Spleen (tissue), 11 donors: ENCODE data around the gene DMRTA1. TPM values are rescaled to one million over a fixed set of nuclear protein-coding genes. Genes with fewer than 3 reads are reported as not detected.
"Not testable (repeated sequence)": the region's sequence is repeated elsewhere in the genome, so short reads cannot be mapped to it uniquely, and the experiment has no call there.

Experiments
- DNase-seq: peaks from one replicate; pipeline ENCODE4 v3.0.0-alpha.2; 2020
- H3K27ac ChIP-seq, 8 donors: fragments of 200-600 bp; sonication (generic) in 7 of 8; 1 replicate in 4 of 8; 2 replicates in 4 of 8; pipeline versions ENCODE4 v1.5.0 to v1.8.0; 2016 to 2021; ENCODE audit warnings: inconsistent platforms in 4 of 8, mild to moderate bottlenecking in 4 of 8, moderate library complexity in 1 of 8
- H3K27me3 ChIP-seq, 7 donors: fragments of 200-600 bp; sonication (generic) in 6 of 7; replicated peaks in 1 of 7; 1 replicate in 4 of 7; 2 replicates in 3 of 7; pipeline versions ENCODE4 v1.5.0 to v1.8.0; 2016 to 2021; ENCODE audit warnings: inconsistent platforms in 3 of 7, mild to moderate bottlenecking in 1 of 7
- H3K36me3 ChIP-seq, 6 donors: fragments of 200-600 bp; sonication (generic) in 5 of 6; 1 replicate in 4 of 6; 2 replicates in 2 of 6; pipeline versions ENCODE4 v1.5.0 to v1.8.0; 2016 to 2021; ENCODE audit warnings: inconsistent platforms in 2 of 6
- H3K4me1 ChIP-seq, 6 donors: fragments of 200-600 bp; sonication (generic) in 5 of 6; 1 replicate in 3 of 6; 2 replicates in 3 of 6; pipeline versions ENCODE4 v1.5.0 to v1.8.0; 2016 to 2021; ENCODE audit warnings: inconsistent platforms in 3 of 6
- H3K4me3 ChIP-seq, 8 donors: fragments of 200-600 bp; sonication (generic) in 7 of 8; 1 replicate in 4 of 8; 2 replicates in 4 of 8; pipeline versions ENCODE4 v1.5.0 to v1.8.0; 2016 to 2021; ENCODE audit warnings: inconsistent platforms in 4 of 8, mild to moderate bottlenecking in 4 of 8, moderate library complexity in 2 of 8
- H3K9me3 ChIP-seq, 8 donors: fragments of 200-600 bp; sonication (generic) in 7 of 8; 1 replicate in 4 of 8; 2 replicates in 4 of 8; pipeline versions ENCODE4 v1.5.0 to v1.8.0; 2016 to 2021; ENCODE audit warnings: inconsistent platforms in 4 of 8
- CTCF ChIP-seq, 11 experiments: fragments of 200-600 bp in 7 of 11; fragments of 450-650 bp in 4 of 11; sonication (generic) in 4 of 11; IDR thresholded peaks in 8 of 11; conservative IDR thresholded peaks in 3 of 11; 1 replicate in 7 of 11; 2 replicates in 4 of 11; pipeline versions ENCODE4 v1.4.0 to v1.8.0; 2016 to 2021; ENCODE audit warnings: antibody characterized with exemption in 11 of 11, inconsistent platforms in 4 of 11, mild to moderate bottlenecking in 1 of 11
- POLR2A ChIP-seq, 3 donors: fragments of 450-650 bp; IDR thresholded peaks; one replicate each; pipeline ENCODE4 v1.5.1; 2017; ENCODE audit warnings: antibody characterized with exemption in 3 of 3, mild to moderate bottlenecking in 1 of 3
- POLR2AphosphoS5 ChIP-seq, 3 donors: sonication (generic); formaldehyde crosslinking; IDR thresholded peaks; one replicate each; pipeline ENCODE4 v1.5.1; 2017; ENCODE audit warnings: antibody characterized with exemption in 3 of 3
- WGBS, 5 donors: extraction: QIAGEN DNeasy Blood & Tissue Kit in 3 of 5; methylation state at CpG; one replicate each; pipeline versions ENCODE4 v1.1.5 to v1.1.7; 2013 to 2018; 5-methylcytosine and 5-hydroxymethylcytosine counted together
- intact Hi-C: fragments of 100-400 bp; cut with DNase I; formaldehyde crosslinking; loops from one replicate; pipeline ENCODE4 v1.15.0; 2023; ENCODE audit warnings: low total_unique reads
- polyA plus RNA-seq, 3 donors: library from polyadenylated mRNA; stranded (reverse); fragments of 200-250 nt; gene quantifications; one replicate each; pipeline ENCODE4 v1.2.1, GENCODE V29; 2013
- total RNA-seq, 7 donors: library from RNA; depleted of rRNA in 3 of 7; stranded (reverse); fragments of >200 nt in 3 of 7; fragmentation: NEBNext Ultra II Directional in 4 of 7; extraction: Animal tissue kit (Norgen Biotek cat#: 25700) in 4 of 7; gene quantifications; one replicate each; pipeline versions ENCODE4 v1.1.0 to v1.2.1, GENCODE V29; 2016 to 2021
- donor health status: healthy with polysubstance abuse.
- donor health status: DM: no; HTN: no; CAD: no; lungs with moderate emphysema.
- donor health status: DM: no; HTN: no; CAD: no.
- donor health status: Bipolar disorder and iron deficiency.
- donor health status: healthy.
- donor health status: DM: no; HTN: no; CAD: no.
- donor health status: DM: yes; HTN: yes; CAD: no.

Gene DMRTA1
- total and polyA plus RNA-seq, 10 donors: 0.14 to 1.6 (median 0.40) TPM

GRCh38 chr9:22425551-22425950 lies 21.1 kb upstream of the DMRTA1 start:
- no peak for DNase-seq
- Histone ChIP-seq H3K4me3 (no peak overlapping the region), H3K9me3 (no peaks in the 10 kb centered on the region), H3K27me3 (peaks cover 0 to 5% (median 0%) of the 10 kb centered on the region in 7 donors), H3K4me1 (no peaks in the 10 kb centered on the region), H3K36me3 (no peaks in the 10 kb centered on the region), H3K27ac (no peak overlapping the region)
- intact Hi-C loops: loop anchor here (10.0 kb wide), 1 partner anchor 49 kb away; no protein-coding TSS in a partner anchor
- TF ChIP-seq POLR2AphosphoS5 (IDR thresholded peaks at IDR 0.05) (no peak), POLR2A (IDR thresholded peaks at IDR 0.05) (no peak), CTCF (IDR thresholded peaks at IDR 0.05 in 8 of 11, conservative IDR thresholded peaks at IDR 0.05 in 3 of 11) (no peak)
- WGBS, 5 donors: 81 to 94% (median 84%) methylated on average over 4 of the region's 4 CpGs

- H3K9me3 ChIP-seq: no peaks in the 10 kb centered on the region
- DNase-seq: no peak
- peaks cover 0 to 5% (median 0%) of the 10 kb centered on the region in 7 donors for H3K27me3 ChIP-seq
- intact Hi-C loops: loop anchor here (10.0 kb wide), 1 partner anchor 47 kb away; no protein-coding TSS in a partner anchor
- WGBS, 5 donors: 73 to 83% (median 80%) methylated on average over 5 of the region's 5 CpGs
- no peaks in the 10 kb centered on the region for H3K4me1 ChIP-seq
- TF ChIP-seq POLR2AphosphoS5 (IDR thresholded peaks at IDR 0.05) (no peak), POLR2A (IDR thresholded peaks at IDR 0.05) (no peak), CTCF (IDR thresholded peaks at IDR 0.05 in 8 of 11, conservative IDR thresholded peaks at IDR 0.05 in 3 of 11) (no peak)
- H3K36me3 ChIP-seq: no peaks in the 10 kb centered on the region
- no peak overlapping the region for H3K27ac ChIP-seq
- no peak overlapping the region for H3K4me3 ChIP-seq
These were observed 19.3 kb upstream of the DMRTA1 start for GRCh38 chr9:22427226-22427880.

GRCh38 chr9:22433691-22434090 lies 12.9 kb upstream of the DMRTA1 start:
- Histone ChIP-seq H3K27ac (no peak overlapping the region), H3K27me3 (peaks cover 0 to 3% (median 0%) of the 10 kb centered on the region in 7 donors), H3K9me3 (no peaks in the 10 kb centered on the region), H3K4me1 (no peaks in the 10 kb centered on the region), H3K4me3 (no peak overlapping the region), H3K36me3 (no peaks in the 10 kb centered on the region)
- TF ChIP-seq POLR2AphosphoS5 (IDR thresholded peaks at IDR 0.05) (no peak), POLR2A (IDR thresholded peaks at IDR 0.05) (no peak), CTCF (IDR thresholded peaks at IDR 0.05 in 8 of 11, conservative IDR thresholded peaks at IDR 0.05 in 3 of 11) (no peak)
- 84 to 91% (median 89%) methylated on average over 15 of the region's 15 CpGs for WGBS, 5 donors
- intact Hi-C loops: no loop called here
- no peak for DNase-seq

GRCh38 chr9:22435252-22435651 lies 11.4 kb upstream of the DMRTA1 start:
- H3K36me3 ChIP-seq, intact Hi-C loops, H3K9me3 ChIP-seq, H3K4me1 ChIP-seq, H3K27me3 ChIP-seq, DNase-seq, H3K27ac ChIP-seq, H3K4me3 ChIP-seq: not testable (repeated sequence)
- 61 to 81% (median 72%) methylated on average over 3 of the region's 3 CpGs for WGBS, 5 donors

- H3K27ac ChIP-seq, H3K9me3 ChIP-seq, DNase-seq, H3K36me3 ChIP-seq, intact Hi-C loops, H3K4me1 ChIP-seq, H3K27me3 ChIP-seq, H3K4me3 ChIP-seq: not testable (repeated sequence)
- whole genome bisulfite sequencing, 5 donors: 61 to 85% (median 79%) methylated on average over 8 of the region's 8 CpGs
These were observed 9.1 kb upstream of the DMRTA1 start for GRCh38 chr9:22437461-22438067.
